CD4-positive, alpha-beta T cell treated with Interleukin-2 at 100 ng/mL for 4 hours (primary cell): ENCODE data around the gene KCNAB1.

Experiments used
- DNase-seq: peaks from one replicate; pipeline ENCODE4 v3.0.0-alpha.2; 2020; ENCODE audit warnings: low spot score

KCNAB1 gene

GRCh38 chr3:156576051-156576450, 455.7 kb downstream of the KCNAB1 start:
- DNase-seq: no peak

GRCh38 chr3:156576651-156577348, 456.4 kb downstream of the KCNAB1 start:
- no peak for DNase-seq

GRCh38 chr3:156577736-156578135, 457.4 kb downstream of the KCNAB1 start:
- no peak for DNase-seq

- DNase-seq: no peak
Observed at GRCh38 chr3:156579427-156579851, 459.1 kb downstream of the KCNAB1 start.

GRCh38 chr3:156581033-156581432, 460.7 kb downstream of the KCNAB1 start:
- DNase-seq: no peak

- no peak for DNase-seq
Observed at GRCh38 chr3:156581954-156582353, 461.6 kb downstream of the KCNAB1 start.

- DNase-seq: no peak
Observed at GRCh38 chr3:156582532-156583183, 462.3 kb downstream of the KCNAB1 start.

GRCh38 chr3:156583469-156583868, 463.1 kb downstream of the KCNAB1 start:
- no peak for DNase-seq

- no peak for DNase-seq
Observed at GRCh38 chr3:156586905-156587759, 466.8 kb downstream of the KCNAB1 start.

GRCh38 chr3:156587760-156588069, 467.3 kb downstream of the KCNAB1 start:
- DNase-seq: no peak
